SK-N-SH treated with all-trans-retinoic acid at 6 μM for 48 hours (cell line): Measurements from ENCODE around the gene CLEC16A.

Experiments used
- CREB5 ChIP-seq: fragments of 250-450 bp; sonication (Bioruptor Pico); IDR thresholded peaks from 2 replicates; pipeline ENCODE4 v1.5.1; 2020; ENCODE audit warnings: low read depth, mild to moderate bottlenecking, moderate library complexity
- CSRNP3 ChIP-seq: fragments of 250-450 bp; sonication (Bioruptor Pico); IDR thresholded peaks from 2 replicates; pipeline ENCODE4 v1.5.1; 2021; ENCODE audit warnings: mild to moderate bottlenecking, moderate library complexity
- PATZ1 ChIP-seq: fragments of 250-450 bp; sonication (Bioruptor Pico); IDR thresholded peaks from 2 replicates; pipeline ENCODE4 v1.8.0; 2020; ENCODE audit warnings: mild to moderate bottlenecking, moderate library complexity, borderline replicate concordance
- POU6F1 ChIP-seq: fragments of 250-450 bp; sonication (Bioruptor Pico); IDR thresholded peaks from 2 replicates; pipeline ENCODE4 v1.8.0; 2021; ENCODE audit warnings: low read depth, mild to moderate bottlenecking, moderate library complexity, borderline replicate concordance
- RARB ChIP-seq: fragments of 250-450 bp; sonication (Bioruptor Pico); IDR thresholded peaks from 2 replicates; pipeline ENCODE4 v1.8.0; 2021; ENCODE audit warnings: mild to moderate bottlenecking, moderate library complexity
- TSHZ2 ChIP-seq: fragments of 250-450 bp; sonication (Bioruptor Pico); IDR thresholded peaks from 2 replicates; pipeline ENCODE4 v1.5.0; 2020; ENCODE audit warnings: mild to moderate bottlenecking, moderate library complexity
- ZC3H10 ChIP-seq: fragments of 250-450 bp; sonication (Bioruptor Pico); IDR thresholded peaks from 2 replicates; pipeline ENCODE4 v1.5.1; 2021; ENCODE audit warnings: mild to moderate bottlenecking, moderate library complexity
- ZFP30 ChIP-seq: fragments of 450-650 bp; formaldehyde crosslinking; IDR thresholded peaks from 2 replicates; pipeline ENCODE4 v1.5.0; 2022; ENCODE audit warnings: mild to moderate bottlenecking, moderate library complexity

DNA sequence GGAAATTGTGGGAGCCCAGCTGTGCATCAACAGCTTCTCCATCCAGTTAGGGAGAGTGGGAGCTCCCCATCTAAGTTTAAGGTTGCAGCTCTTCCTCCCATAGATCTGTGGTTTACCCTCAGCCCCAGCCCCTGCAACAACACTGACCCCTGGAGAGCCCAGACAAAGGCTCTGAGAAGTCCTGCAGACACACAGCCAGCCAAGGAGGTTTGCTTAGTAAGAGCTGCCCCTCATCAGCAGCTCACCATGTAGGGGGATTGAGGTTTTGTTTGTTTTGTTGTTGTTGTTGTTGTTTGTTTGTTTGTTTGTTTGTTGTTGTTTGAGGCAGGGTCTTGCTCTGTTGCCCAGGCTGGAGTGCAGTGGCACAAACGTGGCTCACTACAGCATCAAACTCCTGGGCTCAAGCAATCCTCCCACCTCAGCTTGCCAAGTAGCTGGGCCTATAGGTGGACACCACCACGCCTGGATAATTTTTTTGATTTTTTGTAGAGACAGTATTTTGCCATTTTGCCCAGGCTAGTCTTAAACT is 138.6 kb downstream of the CLEC16A start:
- TF ChIP-seq CREB5 (CRISPR knock-in tag) (no peak), ZC3H10 (CRISPR knock-in tag) (no peak), PATZ1 (CRISPR knock-in tag) (no peak), TSHZ2 (no peak), POU6F1 (CRISPR knock-in tag) (no peak), ZFP30 (no peak), RARB (CRISPR knock-in tag) (no peak), CSRNP3 (no peak)
